Hindlimb muscle (tissue), 1 donor: ENCODE results near the gene KCTD16. TPM values are rescaled to one million over a fixed set of nuclear protein-coding genes. Genes with fewer than 3 reads are reported as not detected.

Experiments
- polyA plus RNA-seq: library from polyadenylated mRNA; unstranded; fragments of 120-200 nt; gene quantifications from one replicate; pipeline ENCODE4 v1.2.1, GENCODE V29; 2013; ENCODE audit not compliant: insufficient read length

Gene KCTD16
- polyA plus RNA-seq, 1 donor, result 0.08 TPM

Other genes starting within 250 kb of the KCTD16 start
- gene YIPF5, start 214 bp upstream of the KCTD16 start, polyA plus RNA-seq, result 36.0 TPM